ENCODE results near the gene GPR89A.
"Not testable (repeated sequence)": the region's sequence is repeated elsewhere in the genome, so short reads cannot be mapped to it uniquely, and the experiment has no call there.

The GPR89A gene

GRCh38 chr1:145711213-145711651, 103.4 kb downstream of the GPR89A start:
- no peak overlapping the region for H3K27ac ChIP-seq
- DNase-seq (ENCODE audit: low spot score), result no peak
- no peak for TF ChIP-seq CTCF (conservative IDR thresholded peaks at IDR 0.05; ENCODE audit: low read depth)
- CTCF ChIA-PET, result no interaction called here
- POLR2A ChIA-PET (ENCODE audit: low non-redundant PET), result no interaction called here

- ChIA-PET POLR2A (ENCODE audit: low non-redundant PET) (no interaction called here), CTCF (no interaction called here)
These were observed 106.8 kb downstream of the GPR89A start for GRCh38 chr1:145714524-145715111.

GRCh38 chr1:145716641-145717345, 109.0 kb downstream of the GPR89A start:
- DNase-seq (ENCODE audit: low spot score), result no peak
- ChIA-PET POLR2A (ENCODE audit: low non-redundant PET) (interaction anchor here (0.6 kb wide), 1 partner anchor 143 kb away, joined by 3 read pairs; no protein-coding TSS in a partner anchor), CTCF (interaction anchor here (0.5 kb wide), 1 partner anchor 13 kb away, joined by 3 read pairs; no protein-coding TSS in a partner anchor)
- H3K27ac ChIP-seq, result no peak overlapping the region
- TF ChIP-seq CTCF (conservative IDR thresholded peaks at IDR 0.05; ENCODE audit: low read depth), result no peak

More at GRCh38 chr1:145714524-145715111, 106.8 kb downstream of the GPR89A start:
- DNase-seq (ENCODE audit: low spot score), result no peak
- no peak overlapping the region for H3K27ac ChIP-seq
- no peak for TF ChIP-seq CTCF (conservative IDR thresholded peaks at IDR 0.05; ENCODE audit: low read depth)

GRCh38 chr1:145717833-145718232, 110.0 kb downstream of the GPR89A start:
- TF ChIP-seq CTCF (conservative IDR thresholded peaks at IDR 0.05; ENCODE audit: low read depth), result no peak
- CTCF ChIA-PET, result no interaction called here
- no peak for DNase-seq (ENCODE audit: low spot score)
- no peak overlapping the region for H3K27ac ChIP-seq
- POLR2A ChIA-PET (ENCODE audit: low non-redundant PET), result no interaction called here

GRCh38 chr1:145718465-145718864, 110.7 kb downstream of the GPR89A start:
- DNase-seq (ENCODE audit: low spot score); CTCF ChIA-PET; H3K27ac ChIP-seq: not testable (repeated sequence)
- POLR2A ChIA-PET (ENCODE audit: low non-redundant PET), result interaction anchor here (0.7 kb wide), 1 partner anchor 11 kb away, joined by 8 read pairs; no protein-coding TSS in a partner anchor

GRCh38 chr1:145719230-145720079, 111.7 kb downstream of the GPR89A start, which contains the start of gene CD160:
Gene CD160, plus strand, starts transcription at chr1:145719499. Its CDS starts 8,829 bp downstream, at chr1:145728328.
- DNase-seq (ENCODE audit: low spot score), result no peak
- ChIA-PET CTCF (interaction anchor here (1.2 kb wide), 1 partner anchor 27 kb away, joined by 3 read pairs; no protein-coding TSS in a partner anchor), POLR2A (ENCODE audit: low non-redundant PET) (interaction anchor here (0.7 kb wide), 1 partner anchor 12 kb away, joined by 8 read pairs; no protein-coding TSS in a partner anchor)
- H3K27ac ChIP-seq, result no peak within 1 kb of the TSS
- no peak for TF ChIP-seq CTCF (conservative IDR thresholded peaks at IDR 0.05; ENCODE audit: low read depth)
